HG02571 (cell line): ENCODE measurements around the gene LRRC71.

ENCODE experiments used
- ATAC-seq: cut with Tn5 transposase; IDR thresholded peaks from one replicate; pipeline ENCODE4 v1.9.1; 2021; ENCODE audit warnings: mild to moderate bottlenecking, moderate library complexity; ENCODE audit not compliant: unreplicated experiment

LRRC71 gene

GRCh38 chr1:156892190-156893047 is 28.0 kb upstream of the LRRC71 start:
- no peak for ATAC-seq

GRCh38 chr1:156893048-156893953 is 27.1 kb upstream of the LRRC71 start, which contains the start of gene PEAR1:
Gene PEAR1, plus strand, starts transcription at chr1:156893718. Its CDS starts 10,209 bp downstream, at chr1:156903927.
- no peak for ATAC-seq

GRCh38 chr1:156894001-156894400 is 26.4 kb upstream of the LRRC71 start:
- ATAC-seq = no peak

DNA sequence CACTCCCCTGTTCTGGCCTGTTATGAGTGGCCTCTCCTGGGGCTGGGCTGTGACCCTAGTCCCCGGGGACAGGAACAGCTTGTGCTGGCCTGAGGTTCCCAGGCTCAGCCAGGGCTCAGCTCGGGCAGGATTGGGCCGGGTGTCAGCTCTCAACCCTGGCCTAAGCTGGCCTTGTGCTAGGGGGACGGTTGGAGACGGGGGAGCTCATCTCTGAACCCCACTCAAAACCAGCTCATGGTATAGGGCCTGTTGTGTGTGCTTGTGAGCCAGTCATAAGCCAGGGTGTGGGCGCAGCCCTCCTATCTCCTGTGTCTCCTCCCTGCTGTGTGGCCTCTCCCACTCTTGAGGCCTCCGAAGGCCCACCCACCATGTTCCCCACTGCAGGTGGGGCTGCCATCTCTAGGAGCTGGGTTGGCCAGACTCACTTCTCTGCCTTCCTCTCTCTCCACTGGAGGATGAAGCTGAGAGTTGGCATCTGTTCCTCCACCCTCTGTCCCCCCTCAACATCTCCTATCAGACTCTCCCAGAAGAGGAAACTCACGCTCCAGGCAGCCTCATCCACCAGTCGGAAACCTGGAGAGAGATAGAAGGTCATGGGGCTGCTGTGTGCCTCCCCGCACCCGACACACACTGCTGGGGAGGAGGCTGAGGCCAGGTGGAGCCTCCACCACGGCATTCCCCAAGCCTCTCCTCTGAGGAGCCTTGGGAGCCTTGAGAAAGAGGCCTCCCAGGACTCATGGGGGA is 25.5 kb upstream of the LRRC71 start:
- no peak for ATAC-seq

DNA sequence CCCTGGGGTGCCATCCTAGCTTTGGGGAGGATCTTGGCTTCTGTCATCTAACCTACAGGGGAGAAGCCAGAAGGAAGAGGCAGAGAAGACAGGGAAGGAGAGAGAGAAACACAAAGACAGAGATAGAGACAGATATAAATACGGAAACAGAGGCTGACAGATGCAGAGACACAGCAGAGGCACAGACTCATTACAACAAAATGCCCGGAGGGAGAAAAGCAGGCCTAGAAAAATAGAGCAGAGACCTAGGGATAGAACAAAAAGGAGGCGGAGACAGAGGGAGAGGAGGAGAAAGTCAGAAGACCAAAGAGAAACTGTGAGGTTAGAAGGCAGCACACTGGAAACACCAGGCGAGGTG is 25.0 kb upstream of the LRRC71 start:
- no peak for ATAC-seq

DNA sequence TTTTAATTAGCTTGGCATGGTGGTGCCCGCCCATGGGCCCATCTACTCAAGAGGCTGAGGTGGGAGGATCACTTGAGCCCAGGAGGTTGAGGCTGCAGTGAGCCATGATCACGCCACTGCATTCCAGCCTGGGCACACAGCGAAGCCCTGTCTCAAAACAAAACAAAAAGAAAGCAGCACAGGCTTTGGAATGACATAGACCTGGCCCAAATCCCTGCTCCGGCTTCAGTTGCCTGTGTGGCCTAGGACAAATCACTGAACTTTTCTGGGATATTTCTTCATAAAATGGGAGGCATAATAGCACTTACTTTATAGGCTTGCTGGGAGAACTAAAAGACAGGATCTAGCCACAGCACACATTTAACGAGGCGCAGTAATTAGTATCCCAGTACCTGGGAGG is 24.5 kb upstream of the LRRC71 start:
- no peak for ATAC-seq

GRCh38 chr1:156896490-156897033 is 23.9 kb upstream of the LRRC71 start:
- ATAC-seq = no peak

GRCh38 chr1:156897078-156897825 is 23.2 kb upstream of the LRRC71 start:
- no peak for ATAC-seq

DNA sequence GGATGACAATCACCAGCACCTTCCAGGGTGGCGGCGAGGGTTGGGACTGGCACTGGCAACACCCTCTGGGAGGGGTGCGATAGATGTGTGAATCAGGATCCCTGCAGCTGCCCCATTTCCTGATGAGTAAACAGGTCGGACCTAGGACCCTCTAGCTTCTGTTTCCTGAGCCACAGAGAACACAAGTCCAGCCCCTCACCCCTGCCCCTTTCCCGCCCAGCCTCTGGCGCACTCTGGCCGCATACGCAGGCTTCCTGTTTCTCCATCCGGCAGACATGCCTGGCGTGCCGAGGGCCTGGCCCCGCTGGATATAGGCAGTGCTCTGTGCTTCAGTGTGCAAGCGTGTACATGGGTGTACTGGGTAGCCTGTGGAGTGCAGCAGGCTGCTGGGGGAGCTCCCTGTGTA is 22.3 kb upstream of the LRRC71 start:
- ATAC-seq = no peak

GRCh38 chr1:156898971-156899664 is 21.3 kb upstream of the LRRC71 start:
- no peak for ATAC-seq

GRCh38 chr1:156899956-156900718 is 20.3 kb upstream of the LRRC71 start:
- ATAC-seq = no peak

DNA sequence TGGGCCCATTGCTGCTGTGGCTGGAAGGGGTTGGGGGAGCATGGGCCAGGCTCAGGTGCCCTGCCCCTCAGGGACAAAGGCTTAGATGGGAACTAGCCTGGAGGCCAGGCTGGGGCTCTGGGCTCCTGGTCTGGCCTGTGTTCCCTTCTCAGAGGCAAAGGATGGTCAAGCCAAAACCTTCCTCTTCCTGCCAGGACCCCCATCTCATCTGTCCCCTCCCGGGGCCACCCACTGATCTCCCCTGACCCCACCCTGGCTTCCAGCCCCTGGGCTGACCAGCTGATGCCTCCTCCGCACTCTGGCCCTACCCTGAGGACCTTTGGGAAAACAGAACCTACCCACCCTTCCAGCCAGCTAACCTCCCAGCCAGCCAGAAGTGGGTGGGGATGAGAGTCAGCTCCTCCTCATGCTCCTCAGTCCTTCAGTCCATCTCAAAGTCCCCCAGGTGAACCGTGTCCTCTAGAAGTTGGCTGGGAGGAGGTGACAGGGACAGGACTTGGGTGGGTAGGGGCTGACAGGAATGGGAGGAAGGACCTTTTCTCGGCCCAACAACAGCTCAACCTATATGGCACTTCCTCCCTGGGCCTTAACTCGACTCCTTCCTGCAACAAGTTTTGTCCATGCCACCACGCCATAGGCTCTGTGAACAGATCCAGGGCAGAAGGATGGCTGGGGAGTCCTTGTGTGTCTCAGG is 19.4 kb upstream of the LRRC71 start:
- ATAC-seq = no peak

DNA sequence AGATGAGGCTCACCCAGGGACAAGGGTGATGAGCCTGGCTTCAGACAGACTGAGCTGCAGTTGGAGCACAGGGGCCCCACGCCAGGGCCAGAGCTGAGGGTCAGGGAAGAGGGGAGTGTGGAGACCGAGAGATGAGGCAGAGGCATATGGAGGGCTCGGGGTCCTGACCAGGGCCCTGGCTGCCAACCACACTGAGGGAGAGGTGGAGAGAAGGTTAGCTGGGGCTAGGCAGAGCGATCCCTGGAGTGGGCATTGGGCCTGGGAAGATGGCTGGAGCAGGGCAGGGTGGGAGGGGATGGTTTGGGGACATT is 18.9 kb upstream of the LRRC71 start:
- ATAC-seq = no peak

GRCh38 chr1:156901966-156902915 is 18.2 kb upstream of the LRRC71 start:
- ATAC-seq = no peak

DNA sequence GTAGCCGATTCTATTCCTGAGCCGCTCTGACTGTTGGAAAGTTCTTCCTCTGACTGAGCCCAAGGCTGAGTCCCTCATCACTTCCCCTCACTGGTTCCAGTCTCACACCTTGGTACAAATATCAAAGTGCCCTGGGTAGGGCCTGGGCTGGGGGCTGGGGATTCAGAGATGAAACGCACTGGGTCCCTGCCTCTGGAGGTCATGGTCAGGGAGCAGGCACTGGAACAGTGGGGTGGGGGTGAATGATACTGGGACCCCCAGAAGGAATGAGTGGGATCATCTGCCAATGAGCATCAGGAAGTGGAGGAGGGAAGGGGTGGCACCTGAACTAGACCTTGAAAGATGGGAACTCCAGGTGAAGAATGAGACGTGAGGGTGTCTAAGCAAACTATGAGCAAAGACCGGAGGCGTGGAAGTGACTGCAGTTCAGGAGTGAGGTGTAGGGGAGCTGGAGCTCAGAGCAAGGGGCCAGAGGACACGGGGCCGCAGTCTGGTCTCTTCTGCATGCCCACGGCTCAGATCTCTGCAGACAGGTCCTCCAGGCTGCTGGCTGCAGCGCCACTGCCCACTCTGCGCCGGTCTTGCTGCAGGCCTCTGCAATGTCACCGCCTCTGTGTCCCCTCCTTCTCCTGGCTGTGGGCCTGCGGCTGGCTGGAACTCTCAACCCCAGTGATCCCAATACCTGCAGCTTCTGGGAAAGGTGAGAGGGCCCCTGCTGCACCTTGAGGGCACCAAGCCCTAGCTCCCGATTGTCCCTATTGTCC is 16.9 kb upstream of the LRRC71 start:
- no peak for ATAC-seq

DNA sequence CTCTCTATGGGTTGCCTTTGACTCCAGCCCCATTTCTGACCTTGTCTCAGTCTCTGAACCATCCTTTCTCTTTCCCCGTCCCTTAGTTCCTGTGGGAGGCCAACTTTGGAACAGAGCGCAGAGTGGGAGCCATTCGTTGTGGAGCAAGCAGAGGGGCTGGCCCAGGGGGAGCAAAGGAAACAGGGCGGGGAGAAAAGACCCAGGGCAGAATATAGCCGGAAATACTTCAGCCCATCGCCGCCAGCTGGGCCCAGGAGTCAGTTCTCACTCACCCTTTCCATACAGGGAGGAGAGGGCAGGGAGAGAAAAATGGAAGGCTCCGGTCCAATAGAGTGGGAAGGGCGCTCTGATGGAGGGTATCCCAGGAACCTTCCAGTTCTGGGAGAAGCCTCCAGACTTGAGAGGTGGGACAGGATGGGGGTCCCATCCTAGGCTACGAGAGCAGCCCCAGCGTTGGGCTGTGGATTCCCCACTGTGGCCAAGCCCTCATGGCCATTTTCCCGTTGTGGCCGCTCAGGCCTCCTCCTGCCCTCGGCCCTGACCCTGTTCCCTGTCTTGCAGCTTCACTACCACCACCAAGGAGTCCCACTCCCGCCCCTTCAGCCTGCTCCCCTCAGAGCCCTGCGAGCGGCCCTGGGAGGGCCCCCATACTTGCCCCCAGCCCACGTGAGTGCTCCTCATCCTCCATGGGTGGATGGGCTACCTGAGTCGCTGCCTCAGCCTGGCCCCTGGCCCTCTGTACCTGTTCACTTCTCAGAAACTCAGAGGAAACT is 16.1 kb upstream of the LRRC71 start:
- ATAC-seq = no peak
